Duodenal mucosa (tissue), 2 donors: ENCODE results near the gene GOSR2.

Source experiments
- H3K27ac ChIP-seq: one replicate; pipeline ENCODE4 v1.7.0; 2013; ENCODE audit warnings: low read depth, low read length
- H3K27me3 ChIP-seq, 2 donors: one replicate each; pipeline ENCODE4 v1.7.0; 2013; ENCODE audit warnings: low read length in 2 of 2, control low read depth in 1 of 2; ENCODE audit not compliant: insufficient read depth in 2 of 2, control insufficient read depth in 1 of 2
- H3K36me3 ChIP-seq, 2 donors: one replicate each; pipeline ENCODE4 v1.7.0; 2013; ENCODE audit warnings: low read length in 2 of 2, control low read depth in 1 of 2; ENCODE audit not compliant: insufficient read depth in 2 of 2, control insufficient read depth in 1 of 2
- H3K4me1 ChIP-seq, 2 donors: one replicate each; pipeline ENCODE4 v1.7.0; 2013; ENCODE audit warnings: low read length in 2 of 2, control low read depth in 1 of 2; ENCODE audit not compliant: insufficient read depth in 2 of 2, control insufficient read depth in 1 of 2
- H3K4me3 ChIP-seq, 2 donors: one replicate each; pipeline ENCODE4 v1.7.0; 2013; ENCODE audit warnings: low read length in 2 of 2, low read depth in 1 of 2
- H3K9ac ChIP-seq, 2 donors: one replicate each; pipeline ENCODE4 v1.7.0; 2013; ENCODE audit warnings: low read length in 2 of 2, low read depth in 1 of 2
- H3K9me3 ChIP-seq, 2 donors: one replicate each; pipeline ENCODE4 v1.7.0; 2013; ENCODE audit warnings: low read length in 2 of 2, control low read depth in 1 of 2; ENCODE audit not compliant: control insufficient read depth in 1 of 2

The GOSR2 gene

GRCh38 chr17:46976626-46977270 is 53.8 kb downstream of the GOSR2 start:
- no peaks in the 10 kb centered on the region for H3K9me3 ChIP-seq
- H3K36me3 ChIP-seq, result no peaks in the 10 kb centered on the region
- H3K4me3 ChIP-seq, result no peak overlapping the region
- H3K9ac ChIP-seq, result no peak overlapping the region
- peaks cover 33 to 35% of the 10 kb centered on the region in 2 donors for H3K27me3 ChIP-seq
- H3K27ac ChIP-seq, result no peak overlapping the region
- H3K4me1 ChIP-seq, result peaks cover 0 to 12% of the 10 kb centered on the region in 2 donors

GRCh38 chr17:46977348-46977747 is 54.4 kb downstream of the GOSR2 start:
- peaks cover 33 to 35% of the 10 kb centered on the region in 2 donors for H3K27me3 ChIP-seq
- H3K4me1 ChIP-seq, result peaks cover 0 to 12% of the 10 kb centered on the region in 2 donors
- no peaks in the 10 kb centered on the region for H3K9me3 ChIP-seq
- no peak overlapping the region for H3K9ac ChIP-seq
- H3K27ac ChIP-seq, result no peak overlapping the region
- no peak overlapping the region for H3K4me3 ChIP-seq
- no peaks in the 10 kb centered on the region for H3K36me3 ChIP-seq

- no peaks in the 10 kb centered on the region for H3K9me3 ChIP-seq
- no peaks in the 10 kb centered on the region for H3K36me3 ChIP-seq
- peak overlapping the region in 1 of 2 donors; percentile 69 for H3K4me3 ChIP-seq
- no peak overlapping the region for H3K9ac ChIP-seq
- peaks cover 0 to 12% of the 10 kb centered on the region in 2 donors for H3K4me1 ChIP-seq
- H3K27ac ChIP-seq, result no peak overlapping the region
- peaks cover 33 to 38% of the 10 kb centered on the region in 2 donors for H3K27me3 ChIP-seq
Observed at GRCh38 chr17:46977750-46978488, 55.0 kb downstream of the GOSR2 start.

- Histone ChIP-seq H3K9ac (no peak overlapping the region), H3K27ac (no peak overlapping the region), H3K4me3 (peak overlapping the region; percentile 55 to 69), H3K36me3 (no peaks in the 10 kb centered on the region), H3K27me3 (peaks cover 33 to 38% of the 10 kb centered on the region in 2 donors), H3K9me3 (no peaks in the 10 kb centered on the region), H3K4me1 (peaks cover 0 to 12% of the 10 kb centered on the region in 2 donors)
Observed at GRCh38 chr17:46978489-46979146, 55.7 kb downstream of the GOSR2 start.

- H3K9ac ChIP-seq, result no peak within 1 kb of the TSS
- peaks cover 33 to 38% of the 10 kb centered on the region in 2 donors for H3K27me3 ChIP-seq
- H3K36me3 ChIP-seq, result no peaks in the 10 kb centered on the region
Observed at GRCh38 chr17:46979147-46979863, 56.3 kb downstream of the GOSR2 start, which contains the start of gene RPRML. Gene RPRML, minus strand, starts transcription at chr17:46979253. Its CDS starts 246 bp downstream, at chr17:46979007.

GRCh38 chr17:46982577-46982976 is 59.6 kb downstream of the GOSR2 start:
- Histone ChIP-seq H3K9me3 (no peaks in the 10 kb centered on the region), H3K9ac (no peak overlapping the region), H3K4me1 (peaks cover 7 to 18% of the 10 kb centered on the region in 2 donors), H3K27me3 (peaks cover 21 to 23% of the 10 kb centered on the region in 2 donors), H3K27ac (no peak overlapping the region), H3K4me3 (no peak overlapping the region), H3K36me3 (no peaks in the 10 kb centered on the region)

More at GRCh38 chr17:46979147-46979863, 56.3 kb downstream of the GOSR2 start, which contains the start of gene RPRML:
- peaks cover under 1 to 14% of the 10 kb centered on the region in 2 donors for H3K4me1 ChIP-seq
- peak within 1 kb of the TSS; percentile 55 to 69 for H3K4me3 ChIP-seq
- no peak within 1 kb of the TSS for H3K27ac ChIP-seq
- H3K9me3 ChIP-seq, result no peaks in the 10 kb centered on the region

- Histone ChIP-seq H3K27ac (no peak overlapping the region), H3K9me3 (no peaks in the 10 kb centered on the region), H3K27me3 (peaks cover 9 to 11% of the 10 kb centered on the region in 2 donors), H3K4me3 (no peak overlapping the region), H3K9ac (no peak overlapping the region), H3K4me1 (peaks cover 7 to 9% of the 10 kb centered on the region in 2 donors), H3K36me3 (no peaks in the 10 kb centered on the region)
Observed at GRCh38 chr17:46983782-46984181, 60.8 kb downstream of the GOSR2 start.

GRCh38 chr17:46984341-46984740 is 61.4 kb downstream of the GOSR2 start:
- Histone ChIP-seq H3K27me3 (peaks cover 4 to 6% of the 10 kb centered on the region in 2 donors), H3K4me1 (peaks cover 7 to 8% of the 10 kb centered on the region in 2 donors), H3K36me3 (no peaks in the 10 kb centered on the region), H3K9me3 (no peaks in the 10 kb centered on the region), H3K4me3 (no peak overlapping the region), H3K27ac (no peak overlapping the region), H3K9ac (no peak overlapping the region)

GRCh38 chr17:46984892-46985291 is 61.9 kb downstream of the GOSR2 start:
- Histone ChIP-seq H3K36me3 (no peaks in the 10 kb centered on the region), H3K9me3 (no peaks in the 10 kb centered on the region), H3K27me3 (peaks cover 0 to 9% of the 10 kb centered on the region in 2 donors), H3K4me3 (no peak overlapping the region), H3K27ac (no peak overlapping the region), H3K9ac (no peak overlapping the region), H3K4me1 (peaks cover 5 to 7% of the 10 kb centered on the region in 2 donors)
